ENCODE measurements around the gene PNCK.
"Not testable (repeated sequence)": the region's sequence is repeated elsewhere in the genome, so short reads cannot be mapped to it uniquely, and the experiment has no call there.

PNCK gene

GRCh38 chrX:153694256-153694655, 20.6 kb upstream of the PNCK start:
- not testable (repeated sequence) for H2BK120ac ChIP-seq (ENCODE audit: low read depth, low read length); H2BK5ac ChIP-seq (ENCODE audit: low read length); H3K79me2 ChIP-seq (ENCODE audit: control insufficient read depth, insufficient read depth, low read length); H4K5ac ChIP-seq (ENCODE audit: low read length); H4K8ac ChIP-seq (ENCODE audit: low read depth, low read length); H2AK5ac ChIP-seq (ENCODE audit: low read length); H3K27me3 ChIP-seq (ENCODE audit: insufficient read depth, low read length, poor library complexity); H3K56ac ChIP-seq (ENCODE audit: low read length); H3K4me2 ChIP-seq (ENCODE audit: low read length); DNase-seq; H3K27ac ChIP-seq (ENCODE audit: low read depth, low read length); H3K36me3 ChIP-seq (ENCODE audit: control insufficient read depth, insufficient read depth, low read length); H2BK15ac ChIP-seq (replicated peaks; ENCODE audit: low read depth); H3K18ac ChIP-seq (ENCODE audit: low read length); H3K4me1 ChIP-seq (ENCODE audit: control insufficient read depth, low read depth, low read length); H3K23ac ChIP-seq (ENCODE audit: low read length); H3K4ac ChIP-seq (ENCODE audit: low read depth, low read length); H3K4me3 ChIP-seq (ENCODE audit: low read length); H3K9ac ChIP-seq (ENCODE audit: low read length); H3K79me1 ChIP-seq (ENCODE audit: low read length)
- WGBS (ENCODE audit: extremely low coverage, insufficient coverage, low lambda C conversion rate), result no CpG with 5 or more reads among the region's 16 CpGs

GRCh38 chrX:153693216-153694086, 19.8 kb upstream of the PNCK start:
- Histone ChIP-seq H3K23ac (ENCODE audit: low read length) (no peak overlapping the region), H3K27ac (ENCODE audit: low read depth, low read length) (no peak overlapping the region), H3K27me3 (ENCODE audit: insufficient read depth, low read length, poor library complexity) (no peaks in the 10 kb centered on the region), H3K56ac (ENCODE audit: low read length) (no peak overlapping the region), H2BK15ac (replicated peaks; ENCODE audit: low read depth) (no peak overlapping the region), H3K4me2 (ENCODE audit: low read length) (no peak overlapping the region), H3K4me3 (ENCODE audit: low read length) (no peak overlapping the region), H3K79me1 (ENCODE audit: low read length) (no peaks in the 10 kb centered on the region), H2BK5ac (ENCODE audit: low read length) (no peak overlapping the region), H3K79me2 (ENCODE audit: control insufficient read depth, insufficient read depth, low read length) (no peaks in the 10 kb centered on the region), H2AK5ac (ENCODE audit: low read length) (no peak overlapping the region), H4K5ac (ENCODE audit: low read length) (no peak overlapping the region), H3K36me3 (ENCODE audit: control insufficient read depth, insufficient read depth, low read length) (no peaks in the 10 kb centered on the region), H3K18ac (ENCODE audit: low read length) (no peak overlapping the region), H2BK120ac (ENCODE audit: low read depth, low read length) (no peak overlapping the region), H3K4me1 (ENCODE audit: control insufficient read depth, low read depth, low read length) (no peaks in the 10 kb centered on the region), H3K4ac (ENCODE audit: low read depth, low read length) (no peak overlapping the region), H4K8ac (ENCODE audit: low read depth, low read length) (no peak overlapping the region), H3K9ac (ENCODE audit: low read length) (no peak overlapping the region)
- DNase-seq, result no peak
- no CpG with 5 or more reads among the region's 31 CpGs for WGBS (ENCODE audit: extremely low coverage, insufficient coverage, low lambda C conversion rate)

- Histone ChIP-seq H2BK15ac (replicated peaks; ENCODE audit: low read depth) (no peak overlapping the region), H2BK5ac (ENCODE audit: low read length) (no peak overlapping the region), H3K36me3 (ENCODE audit: control insufficient read depth, insufficient read depth, low read length) (no peaks in the 10 kb centered on the region), H3K56ac (ENCODE audit: low read length) (no peak overlapping the region), H3K79me1 (ENCODE audit: low read length) (no peaks in the 10 kb centered on the region), H3K23ac (ENCODE audit: low read length) (no peak overlapping the region), H4K5ac (ENCODE audit: low read length) (no peak overlapping the region), H3K79me2 (ENCODE audit: control insufficient read depth, insufficient read depth, low read length) (no peaks in the 10 kb centered on the region), H3K4me1 (ENCODE audit: control insufficient read depth, low read depth, low read length) (no peaks in the 10 kb centered on the region), H3K27me3 (ENCODE audit: insufficient read depth, low read length, poor library complexity) (no peaks in the 10 kb centered on the region), H4K8ac (ENCODE audit: low read depth, low read length) (no peak overlapping the region), H3K4ac (ENCODE audit: low read depth, low read length) (no peak overlapping the region), H3K9ac (ENCODE audit: low read length) (no peak overlapping the region), H2BK120ac (ENCODE audit: low read depth, low read length) (no peak overlapping the region), H3K18ac (ENCODE audit: low read length) (no peak overlapping the region), H3K4me2 (ENCODE audit: low read length) (no peak overlapping the region), H3K27ac (ENCODE audit: low read depth, low read length) (no peak overlapping the region), H2AK5ac (ENCODE audit: low read length) (no peak overlapping the region), H3K4me3 (ENCODE audit: low read length) (no peak overlapping the region)
- no peak for DNase-seq
- WGBS (ENCODE audit: extremely low coverage, insufficient coverage, low lambda C conversion rate), result no CpG with 5 or more reads among the region's 24 CpGs
These were observed 19.1 kb upstream of the PNCK start for GRCh38 chrX:153692611-153693156.

GRCh38 chrX:153692003-153692402, 18.4 kb upstream of the PNCK start:
- Histone ChIP-seq H3K36me3 (ENCODE audit: control insufficient read depth, insufficient read depth, low read length) (no peaks in the 10 kb centered on the region), H2AK5ac (ENCODE audit: low read length) (no peak overlapping the region), H3K79me1 (ENCODE audit: low read length) (no peaks in the 10 kb centered on the region), H3K4me3 (ENCODE audit: low read length) (no peak overlapping the region), H2BK15ac (replicated peaks; ENCODE audit: low read depth) (no peak overlapping the region), H2BK5ac (ENCODE audit: low read length) (no peak overlapping the region), H4K8ac (ENCODE audit: low read depth, low read length) (no peak overlapping the region), H3K4ac (ENCODE audit: low read depth, low read length) (no peak overlapping the region), H3K56ac (ENCODE audit: low read length) (no peak overlapping the region), H3K4me2 (ENCODE audit: low read length) (no peak overlapping the region), H3K27me3 (ENCODE audit: insufficient read depth, low read length, poor library complexity) (no peaks in the 10 kb centered on the region), H3K4me1 (ENCODE audit: control insufficient read depth, low read depth, low read length) (no peaks in the 10 kb centered on the region), H3K18ac (ENCODE audit: low read length) (no peak overlapping the region), H3K9ac (ENCODE audit: low read length) (no peak overlapping the region), H3K27ac (ENCODE audit: low read depth, low read length) (no peak overlapping the region), H4K5ac (ENCODE audit: low read length) (no peak overlapping the region), H3K23ac (ENCODE audit: low read length) (no peak overlapping the region), H2BK120ac (ENCODE audit: low read depth, low read length) (no peak overlapping the region), H3K79me2 (ENCODE audit: control insufficient read depth, insufficient read depth, low read length) (no peaks in the 10 kb centered on the region)
- WGBS (ENCODE audit: extremely low coverage, insufficient coverage, low lambda C conversion rate), result no CpG with 5 or more reads among the region's 4 CpGs
- no peak for DNase-seq

GRCh38 chrX:153691032-153691827, 17.6 kb upstream of the PNCK start:
- not testable (repeated sequence) for H3K9ac ChIP-seq (ENCODE audit: low read length); H2BK15ac ChIP-seq (replicated peaks; ENCODE audit: low read depth); H3K79me2 ChIP-seq (ENCODE audit: control insufficient read depth, insufficient read depth, low read length); DNase-seq; H4K5ac ChIP-seq (ENCODE audit: low read length); H3K4me2 ChIP-seq (ENCODE audit: low read length); H3K56ac ChIP-seq (ENCODE audit: low read length); H3K4me1 ChIP-seq (ENCODE audit: control insufficient read depth, low read depth, low read length); H3K79me1 ChIP-seq (ENCODE audit: low read length); H2AK5ac ChIP-seq (ENCODE audit: low read length); H3K4ac ChIP-seq (ENCODE audit: low read depth, low read length); H2BK120ac ChIP-seq (ENCODE audit: low read depth, low read length); H4K8ac ChIP-seq (ENCODE audit: low read depth, low read length); H3K18ac ChIP-seq (ENCODE audit: low read length); H3K27ac ChIP-seq (ENCODE audit: low read depth, low read length); H2BK5ac ChIP-seq (ENCODE audit: low read length); H3K23ac ChIP-seq (ENCODE audit: low read length); H3K36me3 ChIP-seq (ENCODE audit: control insufficient read depth, insufficient read depth, low read length); H3K4me3 ChIP-seq (ENCODE audit: low read length); H3K27me3 ChIP-seq (ENCODE audit: insufficient read depth, low read length, poor library complexity)
- WGBS (ENCODE audit: extremely low coverage, insufficient coverage, low lambda C conversion rate), result no CpG with 5 or more reads among the region's 21 CpGs
